SK-N-SH (cell line): Measurements from ENCODE around the gene DGKZ. TPM values are rescaled to one million over a fixed set of nuclear protein-coding genes. Genes with fewer than 3 reads are reported as not detected.

Experiments
- CTCF ChIA-PET: fragments of 300-600, 350-600 bp; formaldehyde crosslinking; extraction: SDS; loops from one replicate; lab custom pipeline; 2021; lab: Yijun Ruan, JAX
- POLR2A ChIA-PET: fragments of 350-600 bp; sonication (Branson Sonifier 250); formaldehyde crosslinking; extraction: SDS; loops from one replicate; lab custom pipeline; 2020; ENCODE audit warnings: antibody characterized with exemption, inconsistent platforms; lab: Yijun Ruan, JAX
- DNase-seq: peaks from one replicate; pipeline ENCODE4 v3.0.0; 2012
- H2AFZ ChIP-seq: fragments of 200-600 bp; sonication (generic); 2 replicates; pipeline ENCODE4 v1.8.1; 2016; ENCODE audit warnings: antibody characterized with exemption, mild to moderate bottlenecking, low read depth
- H3F3A ChIP-seq: fragments of 200-600 bp; sonication (generic); replicated peaks from 2 replicates; pipeline ENCODE3; 2016; ENCODE audit warnings: antibody characterized with exemption, mild to moderate bottlenecking; ENCODE audit not compliant: insufficient read depth
- H3K27ac ChIP-seq, 2 experiments: fragments of 200-500 bp in 1 of 2; fragments of 200-600 bp in 1 of 2; sonication (Bioruptor generic) in 1 of 2; sonication (generic), shearing (Covaris generic) in 1 of 2; 2 replicates each; pipeline versions ENCODE4 v1.5.1 to v1.6.1; 2014 to 2016; ENCODE audit warnings: low read depth in 2 of 2, inconsistent platforms in 1 of 2, low read length in 1 of 2, mild to moderate bottlenecking in 1 of 2, mixed read lengths in 1 of 2
- H3K27me3 ChIP-seq: fragments of 200-600 bp; sonication (generic), shearing (Covaris generic); 2 replicates; pipeline ENCODE4 v1.6.1; 2016; ENCODE audit warnings: mixed run types; ENCODE audit not compliant: insufficient read depth
- H3K36me3 ChIP-seq, 2 experiments: fragments of 200-500 bp in 1 of 2; fragments of 200-600 bp in 1 of 2; sonication (Bioruptor generic) in 1 of 2; sonication (generic) in 1 of 2; replicated peaks in 1 of 2; 2 replicates each; pipeline versions ENCODE3 to v1.5.1; 2014 to 2016; ENCODE audit warnings: low read length in 1 of 2, mild to moderate bottlenecking in 1 of 2; ENCODE audit not compliant: insufficient read depth in 2 of 2, control insufficient read depth in 1 of 2
- H3K4me1 ChIP-seq, 2 experiments: fragments of 200-500 bp in 1 of 2; fragments of 200-600 bp in 1 of 2; sonication (Bioruptor generic) in 1 of 2; sonication (generic), shearing (Covaris generic) in 1 of 2; 2 replicates each; pipeline versions ENCODE4 v1.5.1 to v1.6.1; 2014 to 2016; ENCODE audit warnings: low read depth in 1 of 2, low read length in 1 of 2, mixed run types in 1 of 2; ENCODE audit not compliant: insufficient read depth in 2 of 2, control insufficient read depth in 1 of 2
- H3K4me2 ChIP-seq: fragments of 200-600 bp; sonication (generic), shearing (Covaris generic); 2 replicates; pipeline ENCODE4 v1.6.1; 2017; ENCODE audit warnings: mixed run types
- H3K4me3 ChIP-seq, 2 experiments: fragments of 200-500 bp in 1 of 2; fragments of 200-600 bp in 1 of 2; sonication (Bioruptor generic) in 1 of 2; sonication (generic), shearing (Covaris generic) in 1 of 2; 2 replicates each; pipeline versions ENCODE4 v1.5.1 to v1.8.1; 2014 to 2016; ENCODE audit warnings: low read depth in 2 of 2, inconsistent platforms in 1 of 2, low read length in 1 of 2, mild to moderate bottlenecking in 1 of 2, mixed read lengths in 1 of 2, moderate library complexity in 1 of 2
- H3K79me2 ChIP-seq: fragments of 200-600 bp; sonication (generic); 2 replicates; pipeline ENCODE4 v1.8.1; 2017; ENCODE audit warnings: mild to moderate bottlenecking; ENCODE audit not compliant: insufficient read depth
- H3K9ac ChIP-seq: fragments of 200-600 bp; sonication (generic); 2 replicates; pipeline ENCODE4 v1.6.1; 2017; ENCODE audit warnings: mixed run types
- H3K9me2 ChIP-seq: fragments of 200-600 bp; sonication (generic); 2 replicates; pipeline ENCODE4 v1.6.1; 2017; ENCODE audit warnings: mixed run types
- H3K9me3 ChIP-seq: fragments of 200-600 bp; sonication (generic); 2 replicates; pipeline ENCODE4 v1.6.1; 2017; ENCODE audit warnings: mixed run types, mild to moderate bottlenecking, moderate library complexity
- H4K20me1 ChIP-seq: fragments of 200-600 bp; sonication (generic); 2 replicates; pipeline ENCODE4 v1.6.1; 2017; ENCODE audit warnings: mild to moderate bottlenecking, mixed run types; ENCODE audit not compliant: insufficient read depth
- CHD2 ChIP-seq: fragments of 150-350 bp; IDR thresholded peaks from 2 replicates; pipeline ENCODE4 v1.6.1; 2018; ENCODE audit warnings: low read length; ENCODE audit not compliant: partially characterized antibody
- CTCF ChIP-seq: fragments of 200-600 bp; sonication (generic); IDR thresholded peaks from 2 replicates; pipeline ENCODE4 v1.6.1; 2017; ENCODE audit warnings: antibody characterized with exemption, mild to moderate bottlenecking, moderate library complexity
- EP300 ChIP-seq, 2 experiments: IDR thresholded peaks; 2 replicates each; pipeline versions ENCODE4 v1.4.0 to v1.6.1; 2012; ENCODE audit warnings: borderline replicate concordance in 1 of 2, low read depth in 1 of 2, low read length in 1 of 2
- FOSL2 ChIP-seq: IDR thresholded peaks from 2 replicates; pipeline ENCODE4 v1.4.0; 2012; ENCODE audit warnings: low read depth, mild to moderate bottlenecking, moderate library complexity, borderline replicate concordance
- JUND ChIP-seq: IDR thresholded peaks from 2 replicates; pipeline ENCODE4 v1.4.0; 2012
- MAX ChIP-seq: IDR thresholded peaks from 2 replicates; pipeline ENCODE4 v1.4.0; 2012; ENCODE audit warnings: low read depth
- NRF1 ChIP-seq: IDR thresholded peaks from 2 replicates; pipeline ENCODE4 v1.6.1; 2012; ENCODE audit warnings: low read depth, mild to moderate bottlenecking, low read length
- RFX5 ChIP-seq: IDR thresholded peaks from 2 replicates; pipeline ENCODE4 v1.6.1; 2012; ENCODE audit warnings: mild to moderate bottlenecking, improper control_type of control experiment, low read length
- ZBTB33 ChIP-seq: IDR thresholded peaks from 2 replicates; pipeline ENCODE4 v1.4.0; 2012; ENCODE audit warnings: low read depth, borderline replicate concordance
- WGBS: methylation state at CpG from one replicate; pipeline ENCODE4 v1.1.6; 2017; ENCODE audit warnings: low lambda C conversion rate; 5-methylcytosine and 5-hydroxymethylcytosine counted together
- polyA plus RNA-seq, 3 experiments: library from polyadenylated mRNA; depleted of rRNA; stranded (reverse); fragments of >200 nt; gene quantifications; 2 replicates each; pipeline ENCODE4 v1.2.3, GENCODE V29; 2012
- TF ChIP-seq, protein P1 (sequence below): IDR thresholded peaks from 2 replicates; pipeline ENCODE4; 2012
- TF ChIP-seq, protein P2 (sequence below): fragments of 150-350 bp; IDR thresholded peaks from 2 replicates; pipeline ENCODE4 v1.6.1; 2016; ENCODE audit warnings: mild to moderate bottlenecking, low read depth, low read length
- TF ChIP-seq, protein P3 (sequence below): IDR thresholded peaks from 2 replicates; pipeline ENCODE4 v1.4.0; 2012; ENCODE audit warnings: low read depth, borderline replicate concordance

Gene DGKZ
- polyA plus RNA-seq, 1 of the 3 experiments (the other 2 are of a cell fraction) = 33.2 TPM

DNA sequence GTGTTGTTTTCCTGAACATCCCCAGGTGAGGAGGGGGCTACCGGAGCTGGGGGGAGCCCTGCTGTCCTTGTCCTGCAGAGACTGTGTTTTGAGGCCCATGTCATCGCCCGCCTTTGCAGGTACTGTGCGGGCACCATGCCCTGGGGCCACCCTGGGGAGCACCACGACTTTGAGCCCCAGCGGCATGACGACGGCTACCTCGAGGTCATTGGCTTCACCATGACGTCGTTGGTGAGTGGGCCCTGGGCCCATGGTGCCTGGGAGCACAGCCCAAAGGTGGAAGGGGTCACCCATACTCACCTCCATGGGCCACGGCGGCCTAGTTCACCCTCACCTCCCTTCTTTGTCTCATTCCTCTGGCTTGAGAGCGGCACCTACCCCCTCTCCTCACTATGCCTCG is 27.6 kb downstream of the DGKZ start:
- Histone ChIP-seq H3K79me2 (no peaks in the 10 kb centered on the region), H3F3A (peaks cover 3% of the 10 kb centered on the region), H3K27ac (no peak overlapping the region), H3K9me2 (no peaks in the 10 kb centered on the region), H3K9me3 (no peaks in the 10 kb centered on the region), H3K27me3 (no peaks in the 10 kb centered on the region), H4K20me1 (no peaks in the 10 kb centered on the region), H3K9ac (no peak overlapping the region), H2AFZ (no peak overlapping the region), H3K36me3 (peaks cover 5 to 23% of the 10 kb centered on the region in 2 experiments), H3K4me2 (no peak overlapping the region), H3K4me1 (peaks cover 0 to 8% of the 10 kb centered on the region in 2 experiments; a peak in 1 of 4 replicates), H3K4me3 (no peak overlapping the region)
- ChIA-PET POLR2A (no interaction called here), CTCF (interaction anchor here (1.0 kb wide), 1 partner anchor 17 kb away, joined by 3 read pairs; no protein-coding TSS in a partner anchor)
- TF ChIP-seq RFX5 = no peak
- TF ChIP-seq, protein P1, sequence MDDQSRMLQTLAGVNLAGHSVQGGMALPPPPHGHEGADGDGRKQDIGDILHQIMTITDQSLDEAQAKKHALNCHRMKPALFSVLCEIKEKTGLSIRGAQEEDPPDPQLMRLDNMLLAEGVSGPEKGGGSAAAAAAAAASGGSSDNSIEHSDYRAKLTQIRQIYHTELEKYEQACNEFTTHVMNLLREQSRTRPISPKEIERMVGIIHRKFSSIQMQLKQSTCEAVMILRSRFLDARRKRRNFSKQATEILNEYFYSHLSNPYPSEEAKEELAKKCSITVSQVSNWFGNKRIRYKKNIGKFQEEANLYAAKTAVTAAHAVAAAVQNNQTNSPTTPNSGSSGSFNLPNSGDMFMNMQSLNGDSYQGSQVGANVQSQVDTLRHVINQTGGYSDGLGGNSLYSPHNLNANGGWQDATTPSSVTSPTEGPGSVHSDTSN = no peak
- TF ChIP-seq CHD2 = no peak
- no peak for TF ChIP-seq EP300 (IDR thresholded peaks at IDR 0.05; ENCODE audit: borderline replicate concordance in 1 of 2, low read depth in 1 of 2, low read length in 1 of 2)
- TF ChIP-seq ZBTB33 = no peak
- no peak for TF ChIP-seq MAX
- TF ChIP-seq, protein P2, sequence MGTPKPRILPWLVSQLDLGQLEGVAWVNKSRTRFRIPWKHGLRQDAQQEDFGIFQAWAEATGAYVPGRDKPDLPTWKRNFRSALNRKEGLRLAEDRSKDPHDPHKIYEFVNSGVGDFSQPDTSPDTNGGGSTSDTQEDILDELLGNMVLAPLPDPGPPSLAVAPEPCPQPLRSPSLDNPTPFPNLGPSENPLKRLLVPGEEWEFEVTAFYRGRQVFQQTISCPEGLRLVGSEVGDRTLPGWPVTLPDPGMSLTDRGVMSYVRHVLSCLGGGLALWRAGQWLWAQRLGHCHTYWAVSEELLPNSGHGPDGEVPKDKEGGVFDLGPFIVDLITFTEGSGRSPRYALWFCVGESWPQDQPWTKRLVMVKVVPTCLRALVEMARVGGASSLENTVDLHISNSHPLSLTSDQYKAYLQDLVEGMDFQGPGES = no peak
- TF ChIP-seq FOSL2 = no peak
- no peak for TF ChIP-seq JUND
- no peak for TF ChIP-seq NRF1
- no peak for TF ChIP-seq CTCF
- TF ChIP-seq, protein P3, sequence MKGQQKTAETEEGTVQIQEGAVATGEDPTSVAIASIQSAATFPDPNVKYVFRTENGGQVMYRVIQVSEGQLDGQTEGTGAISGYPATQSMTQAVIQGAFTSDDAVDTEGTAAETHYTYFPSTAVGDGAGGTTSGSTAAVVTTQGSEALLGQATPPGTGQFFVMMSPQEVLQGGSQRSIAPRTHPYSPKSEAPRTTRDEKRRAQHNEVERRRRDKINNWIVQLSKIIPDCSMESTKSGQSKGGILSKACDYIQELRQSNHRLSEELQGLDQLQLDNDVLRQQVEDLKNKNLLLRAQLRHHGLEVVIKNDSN = no peak
- WGBS = 96% methylated on average over 14 of the region's 15 CpGs
- no peak for DNase-seq
